Activated effector memory CD4-positive, alpha-beta T cell treated with Interleukin-2 at 50 U/mL for 16 hours (primary cell): ENCODE measurements around the gene UGT1A8.

Experiments used
- DNase-seq: peaks from one replicate; pipeline ENCODE4 v3.0.0-alpha.2; 2020

Gene UGT1A8

GRCh38 chr2:233772153-233772552 lies 154.7 kb downstream of the UGT1A8 start:
- DNase-seq: no peak

- no peak for DNase-seq
Observed at GRCh38 chr2:233772583-233772982, 155.2 kb downstream of the UGT1A8 start.

- no peak for DNase-seq
Observed at GRCh38 chr2:233773854-233774253, 156.4 kb downstream of the UGT1A8 start.

GRCh38 chr2:233775414-233775813 lies 158.0 kb downstream of the UGT1A8 start:
- DNase-seq: no peak

- no peak for DNase-seq
Observed at GRCh38 chr2:233778030-233778429, 160.6 kb downstream of the UGT1A8 start, which contains the start of gene MROH2A. TSS of gene MROH2A (plus strand) at chr2:233778330. CDS start at chr2:233779359, 1,029 bp downstream.

- no peak for DNase-seq
Observed at GRCh38 chr2:233779722-233780121, 162.3 kb downstream of the UGT1A8 start.

GRCh38 chr2:233780771-233781170 lies 163.3 kb downstream of the UGT1A8 start:
- no peak for DNase-seq

GRCh38 chr2:233789554-233789953 lies 172.1 kb downstream of the UGT1A8 start:
- DNase-seq: no peak

- no peak for DNase-seq
Observed at GRCh38 chr2:233791151-233791882, 173.9 kb downstream of the UGT1A8 start.

GRCh38 chr2:233791883-233792329 lies 174.5 kb downstream of the UGT1A8 start:
- DNase-seq: no peak

GRCh38 chr2:233792720-233793119 lies 175.3 kb downstream of the UGT1A8 start:
- DNase-seq: no peak

- no peak for DNase-seq
Observed at GRCh38 chr2:233793465-233794127, 176.2 kb downstream of the UGT1A8 start.

GRCh38 chr2:233794128-233794658 lies 176.8 kb downstream of the UGT1A8 start:
- no peak for DNase-seq

- no peak for DNase-seq
Observed at GRCh38 chr2:233795735-233796171, 178.3 kb downstream of the UGT1A8 start.

- DNase-seq: no peak
Observed at GRCh38 chr2:233796254-233796653, 178.8 kb downstream of the UGT1A8 start.

- DNase-seq: no peak
Observed at GRCh38 chr2:233798335-233799086, 181.1 kb downstream of the UGT1A8 start.

- no peak for DNase-seq
Observed at GRCh38 chr2:233799087-233799665, 181.7 kb downstream of the UGT1A8 start.

GRCh38 chr2:233799716-233800115 lies 182.3 kb downstream of the UGT1A8 start:
- DNase-seq: no peak

GRCh38 chr2:233800208-233800607 lies 182.8 kb downstream of the UGT1A8 start:
- DNase-seq: no peak

- no peak for DNase-seq
Observed at GRCh38 chr2:233801357-233802131, 184.1 kb downstream of the UGT1A8 start.

GRCh38 chr2:233802132-233802815 lies 184.8 kb downstream of the UGT1A8 start:
- DNase-seq: no peak
